Chondrocyte (in vitro differentiated cells): ENCODE measurements around the gene MAFG. TPM values are rescaled to one million over a fixed set of nuclear protein-coding genes. Genes with fewer than 3 reads are reported as not detected.

Source experiments
- DNase-seq: peaks from one replicate; pipeline ENCODE4 v3.0.0; 2021; ENCODE audit warnings: mixed read lengths, low spot score
- H3K27ac Mint-ChIP-seq: one replicate; pipeline ENCODE4 v1.8.0; 2021; ENCODE audit warnings: mild to moderate bottlenecking, moderate library complexity, mixed read lengths; ENCODE audit not compliant: unreplicated experiment
- H3K27me3 Mint-ChIP-seq: 2 replicates; pipeline ENCODE4 v1.8.0; 2021; ENCODE audit warnings: low read depth, mixed read lengths
- H3K36me3 Mint-ChIP-seq: 2 replicates; pipeline ENCODE4 v1.8.0; 2021; ENCODE audit warnings: low read depth, mixed read lengths
- H3K4me1 Mint-ChIP-seq: 2 replicates; pipeline ENCODE4 v1.8.0; 2021; ENCODE audit warnings: low read depth, mild to moderate bottlenecking, mixed read lengths
- H3K4me3 Mint-ChIP-seq: one replicate; pipeline ENCODE4 v1.8.0; 2021; ENCODE audit warnings: mild to moderate bottlenecking, moderate library complexity, mixed read lengths; ENCODE audit not compliant: unreplicated experiment
- H3K9me3 Mint-ChIP-seq: 2 replicates; pipeline ENCODE4 v1.8.0; 2021; ENCODE audit warnings: low read depth, mixed read lengths
- CTCF ChIP-seq: fragments of 200-600 bp; sonication (generic); IDR thresholded peaks from 2 replicates; pipeline ENCODE4 v1.5.0; 2021; ENCODE audit warnings: antibody characterized with exemption, mild to moderate bottlenecking, moderate library complexity
- total RNA-seq: library from RNA; stranded (reverse); gene quantifications from 3 replicates; pipeline ENCODE4 v1.2.1, GENCODE V29; 2021

Gene MAFG
- total RNA-seq, 1 donor from 2014 or later, result 38.1 TPM

- peak overlapping the region; percentile 17 for H3K27ac Mint-ChIP-seq
- H3K4me1 Mint-ChIP-seq, result peaks cover 25% of the 10 kb centered on the region
- DNase-seq, result no peak
- H3K4me3 Mint-ChIP-seq, result no peak overlapping the region
- H3K36me3 Mint-ChIP-seq, result peaks cover 10% of the 10 kb centered on the region
- H3K27me3 Mint-ChIP-seq, result no peaks in the 10 kb centered on the region
- H3K9me3 Mint-ChIP-seq, result no peaks in the 10 kb centered on the region
- TF ChIP-seq CTCF, result no peak
Observed at GRCh38 chr17:81932333-81932983, 4.9 kb upstream of the MAFG start.

GRCh38 chr17:81931557-81932332, 4.2 kb upstream of the MAFG start:
- H3K4me1 Mint-ChIP-seq, result peaks cover 24% of the 10 kb centered on the region
- H3K27me3 Mint-ChIP-seq, result no peaks in the 10 kb centered on the region
- no peak overlapping the region for H3K4me3 Mint-ChIP-seq
- H3K36me3 Mint-ChIP-seq, result peaks cover 10% of the 10 kb centered on the region
- no peak for TF ChIP-seq CTCF
- peak overlapping the region; percentile 17 for H3K27ac Mint-ChIP-seq
- H3K9me3 Mint-ChIP-seq, result no peaks in the 10 kb centered on the region
- peak; percentile 68 for DNase-seq

- Mint-ChIP-seq H3K4me3 (no peak overlapping the region), H3K36me3 (peaks cover 10% of the 10 kb centered on the region), H3K4me1 (peaks cover 26% of the 10 kb centered on the region), H3K27me3 (no peaks in the 10 kb centered on the region), H3K27ac (peak overlapping the region; percentile 20), H3K9me3 (no peaks in the 10 kb centered on the region)
- TF ChIP-seq CTCF, result no peak
- peak; percentile 90 for DNase-seq
Observed at GRCh38 chr17:81931189-81931556, 3.6 kb upstream of the MAFG start.

GRCh38 chr17:81930142-81931125, 2.9 kb upstream of the MAFG start:
- H3K27me3 Mint-ChIP-seq, result no peaks in the 10 kb centered on the region
- DNase-seq, result no peak
- H3K36me3 Mint-ChIP-seq, result peaks cover 8% of the 10 kb centered on the region
- H3K27ac Mint-ChIP-seq, result peak overlapping the region; percentile 20
- H3K4me1 Mint-ChIP-seq, result peaks cover 26% of the 10 kb centered on the region
- H3K4me3 Mint-ChIP-seq, result no peak overlapping the region
- H3K9me3 Mint-ChIP-seq, result no peaks in the 10 kb centered on the region
- TF ChIP-seq CTCF, result no peak
